GM18870 (cell line): Measurements from ENCODE around the gene ZMAT5.

Experiments used
- ATAC-seq: cut with Tn5 transposase; IDR thresholded peaks from one replicate; pipeline ENCODE4 v1.9.1; 2021; ENCODE audit warnings: moderate library complexity; ENCODE audit not compliant: unreplicated experiment

The ZMAT5 gene, protein sequence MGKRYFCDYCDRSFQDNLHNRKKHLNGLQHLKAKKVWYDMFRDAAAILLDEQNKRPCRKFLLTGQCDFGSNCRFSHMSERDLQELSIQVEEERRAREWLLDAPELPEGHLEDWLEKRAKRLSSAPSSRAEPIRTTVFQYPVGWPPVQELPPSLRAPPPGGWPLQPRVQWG

DNA sequence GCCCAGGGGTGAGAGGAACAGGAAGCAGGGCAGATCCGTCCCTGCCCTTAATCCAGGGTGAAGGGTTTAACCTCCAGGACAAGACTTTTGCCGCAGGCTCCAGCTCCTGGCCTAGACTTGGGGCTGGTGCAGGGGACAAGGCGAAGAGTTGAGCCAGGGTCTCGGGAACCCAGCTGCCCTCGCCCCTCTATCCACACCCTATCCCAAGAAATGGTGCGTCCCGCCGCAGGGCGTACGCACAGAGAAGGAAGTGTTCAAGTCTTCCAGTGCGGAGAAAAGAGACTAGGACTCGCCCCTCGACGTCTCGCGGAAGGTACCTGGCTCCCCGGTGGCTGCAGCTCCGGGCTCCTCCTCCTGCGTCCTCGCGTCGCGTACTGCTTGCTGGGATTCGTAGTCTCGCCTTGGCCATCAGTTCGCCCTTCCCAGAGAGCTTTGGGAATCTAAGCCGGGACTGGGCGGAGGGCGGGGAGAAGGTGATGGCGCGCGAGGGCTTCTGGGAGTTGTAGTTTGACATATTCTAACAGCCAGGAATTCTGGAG, at the start of gene ZMAT5:
Gene ZMAT5, minus strand, starts transcription at position 376 of the 539 bp plus-strand sequence. CDS start 18,463 bp downstream, outside the sequence.
- ATAC-seq: peak; percentile 74

DNA sequence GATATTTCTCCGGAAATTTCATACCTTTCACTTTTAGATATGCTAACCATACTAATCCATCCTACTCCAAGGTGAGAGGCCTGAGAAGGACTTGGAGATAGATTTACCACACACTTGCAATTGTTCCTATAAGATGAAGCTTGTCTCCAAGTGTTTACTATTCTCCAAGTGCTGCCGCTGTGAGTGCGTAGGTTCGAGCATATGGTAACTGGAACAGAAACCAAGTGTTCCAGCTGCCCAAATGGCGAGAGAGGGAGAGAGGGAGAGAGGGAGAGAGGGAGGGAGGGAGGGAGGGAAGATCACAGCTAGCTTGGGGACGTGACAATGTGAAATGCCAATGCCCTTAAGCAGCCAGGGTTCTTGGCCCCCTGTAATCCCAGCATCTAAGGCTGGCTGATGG, 49.7 kb upstream of the ZMAT5 start:
- ATAC-seq: no peak

DNA sequence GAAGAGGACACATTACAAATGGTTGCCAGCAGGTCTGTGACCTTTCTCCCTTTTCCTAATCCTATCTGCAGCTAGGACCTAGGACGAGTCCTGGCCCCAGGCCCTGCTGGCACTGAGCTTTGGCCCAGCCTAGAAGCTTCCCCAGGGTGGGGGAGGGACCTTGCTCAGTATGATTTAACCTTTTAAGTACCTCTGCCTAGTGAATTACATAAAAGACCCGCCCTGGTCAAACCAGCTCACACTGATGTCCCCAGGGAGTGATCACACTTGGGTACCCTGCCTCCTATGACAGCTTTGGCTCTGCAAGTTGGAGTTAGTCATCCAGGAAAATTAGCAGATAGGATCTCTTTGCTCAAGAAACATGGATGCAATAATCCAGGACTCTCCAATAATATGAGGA, 49.3 kb upstream of the ZMAT5 start:
- ATAC-seq: no peak

- no peak for ATAC-seq
Observed at GRCh38 chr22:29815580-29815979, 48.8 kb upstream of the ZMAT5 start.

GRCh38 chr22:29814003-29814402, 47.2 kb upstream of the ZMAT5 start:
- ATAC-seq: no peak

- no peak for ATAC-seq
Observed at GRCh38 chr22:29813563-29813962, 46.8 kb upstream of the ZMAT5 start.

DNA sequence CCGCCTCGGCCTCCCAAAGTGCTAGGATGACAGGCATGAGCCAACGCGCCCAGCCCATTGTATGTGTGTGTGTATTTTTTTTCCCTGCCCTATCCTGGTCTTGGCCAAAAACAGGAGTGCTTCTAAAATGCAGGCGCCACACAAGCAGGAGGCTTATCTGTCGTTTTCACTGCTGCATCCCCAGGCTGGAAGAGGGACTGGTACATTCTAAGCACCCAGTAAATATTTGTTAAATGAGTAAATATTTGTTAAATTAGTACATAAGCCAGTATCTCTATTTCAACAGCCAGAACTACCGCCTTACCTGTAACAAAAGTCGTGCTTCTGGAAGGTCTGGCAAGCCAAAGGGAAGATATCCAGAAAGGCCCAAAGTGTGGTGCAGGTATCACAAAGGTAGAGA, 46.3 kb upstream of the ZMAT5 start:
- ATAC-seq: no peak

GRCh38 chr22:29811377-29811776, 44.6 kb upstream of the ZMAT5 start:
- ATAC-seq: no peak

DNA sequence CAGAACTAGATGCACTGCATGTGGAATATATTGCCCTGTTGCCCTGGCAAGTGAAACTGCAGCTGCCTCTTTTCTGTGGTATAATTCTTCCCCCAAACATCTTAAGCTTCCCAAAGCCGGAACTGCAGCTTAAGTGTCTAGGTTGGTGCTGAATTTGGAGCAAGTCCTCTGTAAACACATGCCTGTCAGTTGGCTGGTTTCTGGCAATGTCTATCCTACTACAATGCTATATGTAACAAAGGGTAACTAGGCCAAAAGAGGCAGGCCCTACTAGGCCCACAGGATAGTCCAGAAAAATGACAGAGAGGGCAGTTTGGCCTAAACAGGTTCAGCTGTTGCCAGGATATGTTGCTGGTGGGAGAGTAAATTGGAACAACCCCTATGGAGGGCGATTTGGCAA, 43.4 kb upstream of the ZMAT5 start:
- ATAC-seq: no peak

DNA sequence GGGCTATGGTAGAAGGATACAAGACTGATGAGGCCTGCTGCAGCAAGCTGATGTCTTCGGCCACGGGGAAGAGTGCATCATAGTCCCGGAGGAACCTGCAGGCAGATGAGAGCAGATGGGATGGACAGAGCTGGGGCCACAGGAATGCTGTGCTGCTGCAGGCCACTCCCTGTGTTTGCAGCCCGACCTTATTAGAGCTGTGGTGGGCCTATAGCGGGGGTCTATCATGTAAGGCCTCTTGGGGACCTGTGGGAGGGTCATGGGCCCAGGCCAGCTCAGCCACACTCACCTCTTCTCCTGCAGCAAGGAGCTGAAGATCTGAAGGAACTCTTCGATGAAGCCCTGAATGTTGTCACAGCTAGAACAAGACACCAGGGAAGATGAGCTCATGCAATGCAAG, 39.4 kb upstream of the ZMAT5 start:
- no peak for ATAC-seq

GRCh38 chr22:29804985-29805384, 38.2 kb upstream of the ZMAT5 start:
- no peak for ATAC-seq

- ATAC-seq: no peak
Observed at GRCh38 chr22:29803190-29803589, 36.4 kb upstream of the ZMAT5 start.

- ATAC-seq: no peak
Observed at GRCh38 chr22:29801796-29802195, 35.0 kb upstream of the ZMAT5 start.

- no peak for ATAC-seq
Observed at GRCh38 chr22:29801153-29801552, 34.3 kb upstream of the ZMAT5 start.

DNA sequence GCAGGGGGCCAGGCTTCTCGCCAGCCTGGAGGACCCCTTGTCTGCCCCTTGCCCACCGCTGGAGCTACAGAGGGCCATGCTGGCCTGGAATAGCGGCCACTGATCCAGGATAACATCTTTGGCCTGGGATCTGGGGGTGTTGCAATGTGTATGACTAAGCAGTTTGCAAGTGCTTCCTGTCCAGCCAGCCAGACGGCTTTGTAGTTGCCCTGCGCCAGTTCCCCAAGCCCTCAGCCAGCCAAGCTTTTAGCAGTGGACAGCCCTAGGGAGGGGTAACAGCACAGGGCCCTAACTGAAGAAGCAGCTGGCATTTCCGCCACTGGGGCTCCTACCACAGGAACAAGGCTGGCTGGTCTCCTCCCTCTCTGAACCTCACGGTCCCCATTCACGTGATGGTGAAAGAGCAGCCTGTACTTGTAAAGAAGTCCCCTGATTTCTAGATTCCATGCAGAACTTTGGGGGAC, 32.4 kb upstream of the ZMAT5 start:
- no peak for ATAC-seq

GRCh38 chr22:29798801-29799200, 32.0 kb upstream of the ZMAT5 start:
- no peak for ATAC-seq

DNA sequence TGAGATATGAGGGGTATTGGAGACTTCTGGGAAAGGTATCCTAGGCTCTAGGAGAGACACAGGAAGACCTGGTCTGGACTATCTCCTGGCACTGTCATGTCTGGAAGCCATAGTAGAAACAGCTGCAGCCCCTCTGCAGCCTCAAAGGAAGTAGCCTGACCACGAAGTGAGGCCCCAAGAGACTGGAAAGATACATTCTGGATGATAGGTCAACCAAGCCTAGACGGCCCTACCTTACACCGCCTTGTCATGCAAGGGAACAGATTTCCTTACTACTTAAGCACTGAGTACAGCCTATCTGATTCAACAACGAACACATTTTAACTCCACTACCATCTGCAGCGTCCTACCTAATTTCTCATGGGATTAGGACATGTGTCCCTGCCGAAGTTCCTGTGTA, 31.5 kb upstream of the ZMAT5 start:
- no peak for ATAC-seq

- ATAC-seq: no peak
Observed at GRCh38 chr22:29797351-29797750, 30.5 kb upstream of the ZMAT5 start.

- no peak for ATAC-seq
Observed at GRCh38 chr22:29795663-29796062, 28.9 kb upstream of the ZMAT5 start.

DNA sequence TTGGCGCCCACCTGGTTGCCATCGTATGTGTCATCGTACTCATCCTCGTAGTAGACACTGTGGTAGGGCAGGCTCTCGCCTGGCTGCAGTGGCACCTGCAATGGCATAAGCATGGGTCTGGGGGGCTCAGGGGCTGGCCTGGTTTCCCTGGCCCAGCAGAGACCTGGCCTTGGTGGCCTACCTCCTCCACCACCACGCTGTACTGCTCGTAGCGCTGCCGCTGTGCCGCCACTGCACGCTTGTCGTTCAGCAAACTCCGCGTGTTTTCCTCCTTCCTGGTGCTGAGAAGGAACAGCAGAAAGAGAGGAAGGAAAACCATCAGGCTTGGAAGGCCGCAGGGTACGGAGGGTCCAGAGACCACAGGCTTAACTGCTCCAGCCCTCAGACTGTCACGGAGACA, 26.6 kb upstream of the ZMAT5 start:
- ATAC-seq: no peak

GRCh38 chr22:29790061-29790460, 23.3 kb upstream of the ZMAT5 start:
- no peak for ATAC-seq

DNA sequence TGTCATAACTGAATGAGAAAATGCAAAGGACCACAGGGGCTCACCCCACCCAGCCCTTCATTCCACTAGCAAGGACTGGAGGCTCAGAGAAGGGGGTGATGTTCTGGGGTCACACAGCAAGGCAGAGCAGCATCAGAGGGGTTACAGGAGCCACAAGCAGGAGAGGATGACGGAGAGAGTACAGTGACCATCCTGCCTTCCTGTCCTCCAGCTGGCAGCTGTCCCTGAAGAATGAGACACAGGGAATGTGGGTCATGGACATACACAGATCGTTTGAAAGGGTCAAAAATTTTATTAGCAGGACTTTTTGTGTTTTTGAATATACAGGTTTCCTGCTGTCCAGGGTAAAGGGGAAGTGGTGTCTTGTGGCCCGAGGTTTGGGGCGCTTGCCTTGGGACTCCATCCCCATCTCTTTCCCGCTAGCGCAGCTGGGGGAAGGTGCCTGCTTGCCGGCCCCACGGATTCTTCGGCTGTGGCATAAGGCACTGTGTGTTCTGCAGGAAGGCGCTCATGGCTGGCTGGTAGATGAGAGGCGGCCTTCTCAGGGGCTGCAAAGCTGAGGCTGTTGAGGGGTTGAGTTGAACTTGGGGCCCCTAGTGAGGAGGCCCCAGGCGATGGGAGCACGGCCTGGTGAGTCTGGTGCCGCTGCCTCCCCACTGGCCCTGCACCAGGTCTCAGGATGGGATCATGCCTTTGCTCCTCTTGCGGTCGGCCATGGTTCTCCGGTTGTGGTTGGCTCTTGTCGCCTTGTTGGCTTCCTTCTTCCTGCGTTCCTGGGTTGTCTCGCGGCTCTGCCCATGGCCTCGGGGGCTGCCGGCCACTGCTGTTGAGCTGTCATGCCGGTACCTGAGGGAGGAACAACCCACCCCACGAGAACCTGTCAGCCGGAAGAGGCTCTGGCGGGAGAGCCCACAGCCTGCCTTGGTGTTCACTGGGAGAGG, 21.8 kb upstream of the ZMAT5 start:
- ATAC-seq: no peak
